Renal cortical epithelial cell (primary cell): ENCODE data around the gene RPL39. TPM values are rescaled to one million over a fixed set of nuclear protein-coding genes. Genes with fewer than 3 reads are reported as not detected.
"Not testable (repeated sequence)": the region's sequence is repeated elsewhere in the genome, so short reads cannot be mapped to it uniquely, and the experiment has no call there.

Experiments used
- DNase-seq: peaks from one replicate; pipeline ENCODE4 v3.0.0-alpha.2; 2011; ENCODE audit warnings: low read depth
- total RNA-seq: library from RNA; depleted of rRNA; stranded (reverse); fragments of >200 nt; gene quantifications from 2 replicates; pipeline ENCODE4 v1.2.3, GENCODE V29; 2014

Gene RPL39
- total RNA-seq, 1 donor from 2014 or later = 3,025 TPM

GRCh38 chrX:119763181-119763580 lies 28.2 kb downstream of the RPL39 start:
- DNase-seq = peak; percentile 90

GRCh38 chrX:119762718-119763117 lies 28.7 kb downstream of the RPL39 start:
- DNase-seq = peak; percentile 44

GRCh38 chrX:119760026-119760877 lies 31.2 kb downstream of the RPL39 start:
- DNase-seq = no peak

DNA sequence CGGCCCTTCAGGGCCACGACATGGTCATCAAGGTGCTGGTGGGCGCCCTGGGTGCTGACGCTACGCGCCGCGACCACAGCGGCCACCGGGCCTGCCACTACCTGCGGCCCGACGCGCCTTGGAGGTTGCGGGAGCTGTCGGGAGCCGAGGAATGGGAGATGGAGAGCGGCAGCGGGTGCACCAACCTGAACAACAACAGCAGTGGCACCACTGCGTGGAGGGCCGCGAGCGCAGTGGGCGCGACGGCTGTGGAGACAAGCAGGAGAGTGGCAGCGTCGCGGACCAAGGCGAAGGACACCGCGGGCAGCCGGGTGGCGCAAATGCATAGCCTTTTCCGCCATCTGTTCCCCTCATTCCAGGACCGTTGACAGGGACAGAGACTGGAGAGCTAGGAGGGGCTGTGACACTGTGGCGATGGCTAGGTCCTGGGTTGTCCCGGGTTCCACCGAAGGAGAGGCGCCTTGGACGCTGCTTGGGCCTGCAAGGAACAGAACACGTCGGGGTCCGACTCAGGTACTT lies 32.1 kb downstream of the RPL39 start:
- DNase-seq = no peak

DNA sequence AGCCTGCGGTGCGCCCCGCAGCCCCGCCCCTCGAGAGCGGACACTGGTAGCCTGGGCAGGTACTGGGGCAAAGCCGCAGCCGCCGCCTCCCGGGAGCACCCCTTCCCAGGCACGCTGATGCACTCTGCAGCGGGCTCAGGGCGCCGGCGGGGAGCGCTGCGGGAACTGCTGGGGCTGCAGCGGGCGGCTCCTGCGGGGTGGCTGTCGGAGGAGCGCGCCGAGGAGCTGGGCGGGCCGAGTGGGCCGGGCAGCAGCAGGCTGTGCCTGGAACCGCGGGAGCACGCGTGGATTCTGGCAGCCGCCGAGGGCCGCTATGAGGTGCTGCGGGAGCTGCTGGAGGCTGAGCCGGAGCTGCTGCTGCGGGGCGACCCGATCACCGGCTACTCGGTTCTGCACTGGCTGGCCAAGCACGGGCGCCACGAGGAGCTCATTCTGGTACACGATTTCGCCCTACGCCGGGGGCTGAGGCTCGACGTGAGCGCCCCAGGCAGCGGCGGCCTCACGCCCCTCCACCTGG lies 32.6 kb downstream of the RPL39 start:
- no peak for DNase-seq

GRCh38 chrX:119757979-119758730 lies 33.3 kb downstream of the RPL39 start, which contains the start of gene SOWAHD:
Gene SOWAHD (plus strand): TSS chrX:119758588. CDS start chrX:119758668, 80 bp downstream.
- no peak for DNase-seq

DNA sequence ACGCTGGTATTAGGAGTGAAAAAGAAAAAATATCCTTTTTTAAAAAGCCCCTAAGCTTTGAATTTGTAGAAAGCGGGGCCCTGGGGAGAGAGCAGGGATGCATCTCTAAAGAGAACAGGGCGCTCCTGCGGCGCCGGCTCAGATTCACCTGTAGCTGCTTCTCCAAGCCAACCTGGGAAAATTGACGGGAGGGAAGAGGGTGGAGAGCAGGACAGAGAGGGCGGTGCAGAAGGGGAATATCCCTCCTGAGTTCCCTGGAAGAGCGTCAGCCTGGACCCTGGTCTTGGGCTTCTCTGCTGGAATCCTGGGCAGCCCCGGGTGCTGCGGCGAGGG lies 33.8 kb downstream of the RPL39 start:
- DNase-seq = no peak

DNA sequence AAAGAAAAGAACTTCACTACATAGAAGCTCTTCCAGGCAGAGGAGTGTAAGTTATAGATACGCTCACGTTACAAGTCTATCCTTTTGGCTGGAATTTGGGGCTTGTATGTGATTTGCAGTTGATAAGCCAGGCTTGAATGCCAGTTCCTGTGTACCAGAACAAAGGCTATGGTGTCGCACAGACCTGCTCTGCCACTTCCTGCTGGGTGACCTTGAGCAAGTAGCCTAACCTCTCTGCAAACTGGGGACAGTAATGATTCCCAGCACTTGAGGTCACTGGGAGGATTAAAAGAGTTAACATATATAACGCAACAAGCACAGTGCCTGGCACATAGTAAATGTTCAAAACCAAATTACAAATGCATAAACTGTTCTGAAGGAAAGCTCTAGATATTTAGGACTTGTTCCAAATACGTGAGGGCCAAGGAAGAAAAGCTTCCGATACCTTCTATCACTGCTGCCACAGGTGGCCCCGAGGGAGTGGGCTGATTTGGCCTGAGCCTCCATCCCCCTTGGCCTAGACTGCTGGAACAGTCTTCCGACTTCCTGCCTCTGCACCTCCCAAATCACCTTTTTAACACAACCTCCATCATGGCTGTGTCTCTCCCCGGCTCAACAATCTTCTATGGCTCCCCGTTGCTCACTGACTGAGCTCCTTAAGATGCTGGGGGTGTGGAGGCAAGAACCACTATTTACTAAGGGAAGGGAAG lies 34.3 kb downstream of the RPL39 start:
- DNase-seq = no peak

DNA sequence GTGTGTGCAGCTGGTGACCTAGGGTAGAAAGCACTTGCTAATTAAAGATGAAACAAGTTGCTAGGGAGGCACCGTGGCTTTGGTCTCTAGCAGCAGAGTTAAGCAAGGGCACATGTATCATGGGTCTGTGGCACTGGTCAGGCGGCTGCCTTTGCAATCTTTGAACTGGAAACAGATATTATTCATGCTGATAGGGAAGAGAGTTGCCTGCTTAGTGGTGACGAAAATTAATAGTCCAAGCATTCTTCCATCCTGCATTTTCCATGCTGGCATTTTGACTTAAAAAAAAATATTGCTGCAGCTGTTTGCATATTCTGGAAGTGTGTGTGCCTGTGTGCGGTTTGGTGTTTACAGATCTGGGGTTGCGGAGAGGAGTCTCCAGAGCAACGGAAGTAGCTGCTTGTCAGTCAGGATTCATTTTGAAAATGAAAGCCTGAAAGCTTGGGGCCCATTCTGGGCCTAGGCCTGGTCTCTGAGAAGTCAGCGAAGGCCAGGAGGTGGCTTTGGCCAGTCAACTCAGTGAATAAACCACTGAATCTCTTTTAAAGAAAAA lies 35.4 kb downstream of the RPL39 start:
- DNase-seq = no peak

DNA sequence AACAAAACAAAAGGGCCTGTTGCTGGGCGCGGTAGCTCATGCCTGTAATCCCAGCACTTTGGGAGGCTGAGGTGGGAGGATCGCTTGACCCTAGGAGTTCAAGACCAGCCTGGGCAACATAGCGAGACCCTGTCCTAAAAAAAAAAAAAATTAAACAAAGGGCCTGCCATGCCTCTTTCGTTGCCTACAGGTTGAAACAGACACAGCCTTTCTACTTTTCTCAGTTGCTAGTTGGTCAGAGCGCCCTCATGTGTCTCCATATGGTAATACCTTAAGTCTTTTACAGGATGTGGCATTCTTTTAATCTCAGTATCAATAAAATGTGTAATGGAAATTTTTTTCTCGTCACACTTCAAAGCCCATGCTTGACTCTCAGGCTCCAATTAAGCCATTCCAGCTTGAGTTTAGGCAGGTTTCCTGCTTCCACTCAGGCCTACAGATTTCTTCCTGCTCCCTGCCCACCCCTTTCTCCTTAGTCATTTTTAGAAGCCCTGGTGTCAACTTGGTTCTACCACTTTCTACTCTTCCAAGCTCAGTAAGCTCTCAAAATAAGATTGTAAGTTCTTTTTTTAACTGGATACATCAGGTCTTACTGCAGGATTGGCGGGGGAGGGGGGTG lies 37.7 kb downstream of the RPL39 start:
- peak; percentile 56 for DNase-seq

- no peak for DNase-seq
Observed at GRCh38 chrX:119753001-119753400, 38.4 kb downstream of the RPL39 start.

GRCh38 chrX:119750751-119751150 lies 40.7 kb downstream of the RPL39 start:
- DNase-seq = not testable (repeated sequence)

DNA sequence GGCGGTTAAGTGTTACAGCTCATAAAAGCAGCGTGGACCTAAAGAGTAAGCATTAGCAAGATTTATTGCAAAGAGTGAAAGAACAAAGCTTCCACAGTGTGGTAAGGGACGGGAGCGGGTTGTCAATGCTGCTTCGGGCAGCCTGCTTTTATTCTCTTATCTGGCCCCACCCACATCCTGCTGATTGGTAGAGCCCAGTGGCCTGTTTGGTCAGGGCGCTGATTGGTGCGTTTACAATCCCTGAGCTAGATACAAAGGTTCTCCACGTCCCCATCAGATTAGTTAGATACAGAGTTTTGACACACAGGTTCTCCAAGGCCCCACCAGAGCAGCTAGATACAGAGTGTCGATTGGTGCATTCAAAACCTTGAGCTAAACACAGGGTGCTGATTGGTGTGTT lies 41.3 kb downstream of the RPL39 start:
- DNase-seq = not testable (repeated sequence)

- no peak for DNase-seq
Observed at GRCh38 chrX:119745283-119745848, 46.1 kb downstream of the RPL39 start.

GRCh38 chrX:119738742-119739141 lies 52.7 kb downstream of the RPL39 start:
- DNase-seq = no peak

Other genes with a start within 250 kb of the RPL39 start
- gene STEEP1, start 226.2 kb downstream of the RPL39 start, total RNA-seq = 51.7 and 52.9 TPM in 2 replicates
- gene UBE2A, start 217.1 kb downstream of the RPL39 start, total RNA-seq = 38.7 and 68.8 TPM in 2 replicates
- gene NKRF, start 185.2 kb downstream of the RPL39 start, total RNA-seq = 4.9 and 16.6 TPM in 2 replicates
- 19.4 and 31.5 TPM in 2 replicates for gene SEPTIN6, start 98.5 kb downstream of the RPL39 start, total RNA-seq
- gene SOWAHD, start 33.0 kb downstream of the RPL39 start, total RNA-seq = 0.35 and 0.99 TPM in 2 replicates
- 1.0 and 3.7 TPM in 2 replicates for gene UPF3B, start 61.3 kb upstream of the RPL39 start, total RNA-seq
- 11.1 and 17.0 TPM in 2 replicates for gene RNF113A, start 80.1 kb upstream of the RPL39 start, total RNA-seq
- gene NDUFA1, start 80.2 kb upstream of the RPL39 start, total RNA-seq = 62.9 and 76.4 TPM in 2 replicates
- gene AKAP14, start 104.3 kb upstream of the RPL39 start, total RNA-seq = not detected in 2 replicates
- gene NKAP, start 152.1 kb upstream of the RPL39 start, total RNA-seq = 3.1 and 5.5 TPM in 2 replicates